Prostate gland (tissue), 2 donors: Measurements from ENCODE around the gene CACNG8. TPM values are rescaled to one million over a fixed set of nuclear protein-coding genes. Genes with fewer than 3 reads are reported as not detected.

Experiments used
- DNase-seq: peaks from one replicate; pipeline ENCODE4 v3.0.0-alpha.2; 2019; ENCODE audit warnings: low spot score
- H3K27ac ChIP-seq, 2 donors: fragments of 200-600 bp; sonication (generic); 2 replicates each; pipeline ENCODE4 v1.5.1; 2017 to 2019
- H3K27me3 ChIP-seq: fragments of 200-600 bp; sonication (generic); replicated peaks from 2 replicates; pipeline ENCODE4 v1.5.1; 2019; ENCODE audit not compliant: insufficient read depth
- H3K36me3 ChIP-seq, 2 donors: fragments of 200-600 bp; sonication (generic); 1 replicate in 1 of 2; 2 replicates in 1 of 2; pipeline versions ENCODE4 v1.5.1 to v1.8.1; 2017 to 2019
- H3K4me1 ChIP-seq: fragments of 200-600 bp; sonication (generic); replicated peaks from 2 replicates; pipeline ENCODE4 v1.5.1; 2019
- H3K4me3 ChIP-seq, 2 donors: fragments of 200-600 bp; sonication (generic); 2 replicates each; pipeline ENCODE4 v1.5.1; 2017 to 2019
- H3K9me3 ChIP-seq: fragments of 200-600 bp; sonication (generic); 2 replicates; pipeline ENCODE4 v1.5.1; 2017
- POLR2A ChIP-seq: fragments of 450-650 bp; IDR thresholded peaks from one replicate; pipeline ENCODE4 v1.6.1; 2016; ENCODE audit warnings: antibody characterized with exemption, mild to moderate bottlenecking
- POLR2AphosphoS5 ChIP-seq: sonication (generic); formaldehyde crosslinking; IDR thresholded peaks from one replicate; pipeline ENCODE4 v1.6.1; 2017; ENCODE audit warnings: antibody characterized with exemption
- WGBS: methylation state at CpG from one replicate; pipeline ENCODE4 v1.1.5; 2018; 5-methylcytosine and 5-hydroxymethylcytosine counted together
- intact Hi-C: fragments of 100-400 bp; cut with DNase I; formaldehyde crosslinking; loops from one replicate; pipeline ENCODE4 v1.14.2; 2022
- total RNA-seq, 2 donors: library from RNA; depleted of rRNA; stranded (reverse); fragments of >200 nt; gene quantifications; one replicate each; pipeline ENCODE4 v1.1.0, GENCODE V29; 2016
- TF ChIP-seq, protein P1 (sequence below), 4 experiments: fragments of 200-600 bp in 2 of 4; fragments of 450-650 bp in 2 of 4; sonication (generic) in 2 of 4; IDR thresholded peaks; 1 replicate in 3 of 4; 2 replicates in 1 of 4; pipeline ENCODE4 v1.5.1; 2016 to 2019; ENCODE audit warnings: antibody characterized with exemption in 4 of 4, mild to moderate bottlenecking in 2 of 4, moderate library complexity in 2 of 4

Gene CACNG8
- total RNA-seq, 2 donors from 2014 or later: 0.51 TPM; not detected in 1

DNA sequence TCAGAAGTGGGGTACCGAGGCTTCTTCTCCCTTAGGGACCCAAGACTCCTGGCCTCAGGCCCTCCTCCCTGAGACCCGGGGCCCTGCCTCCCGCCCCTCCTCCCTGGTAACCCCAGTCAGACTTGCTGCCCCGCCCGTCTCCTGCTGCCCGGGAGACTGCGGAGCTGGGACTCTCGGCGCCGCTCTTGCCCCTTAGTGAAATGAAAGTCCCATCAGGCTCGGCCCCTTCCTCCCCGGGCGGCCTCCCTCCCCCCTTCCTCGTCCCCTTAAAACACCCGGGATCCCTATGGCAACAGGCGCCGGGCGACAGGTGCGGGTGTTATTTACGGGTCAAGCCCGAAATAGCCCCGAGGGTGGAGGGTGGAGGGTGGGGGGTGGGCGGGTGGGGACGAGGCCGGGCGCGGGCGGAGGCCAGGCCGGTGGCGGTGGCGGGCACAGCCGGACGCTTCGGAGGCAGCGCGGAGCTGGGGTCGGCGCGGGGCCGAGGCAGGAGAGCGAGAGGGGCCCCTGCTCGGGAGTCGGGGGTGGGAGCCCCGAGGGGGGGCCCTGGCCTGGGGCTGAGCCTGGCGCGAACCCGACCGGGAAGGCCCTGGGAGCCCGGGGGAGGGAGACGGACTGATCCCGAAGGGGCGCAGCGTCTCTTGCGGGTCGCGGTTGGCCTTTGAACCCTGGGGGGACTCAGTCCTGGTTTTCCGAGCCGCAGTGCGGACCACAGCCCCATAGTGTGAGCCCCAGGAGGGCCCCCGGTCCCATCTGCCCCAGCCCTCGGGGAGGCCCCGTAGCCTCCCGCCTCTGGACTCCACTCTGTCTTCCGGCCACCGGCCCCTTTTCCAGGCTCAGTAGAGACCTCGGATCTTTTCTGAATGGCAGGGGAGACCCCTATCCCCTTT is 28.7 kb downstream of the CACNG8 start, which contains the start of gene CACNG6:
TSS of gene CACNG6 (plus strand) at position 414 of the 890 bp plus-strand sequence. CDS start 1,241 bp downstream, outside the sequence.
- intact Hi-C loops: no loop called here
- no peaks in the 10 kb centered on the region for H3K36me3 ChIP-seq
- peaks cover 20% of the 10 kb centered on the region for H3K27me3 ChIP-seq
- WGBS: 12% methylated on average over 42 of the region's 66 CpGs
- no peak for DNase-seq
- no peaks in the 10 kb centered on the region for H3K4me1 ChIP-seq
- TF ChIP-seq, protein P1, sequence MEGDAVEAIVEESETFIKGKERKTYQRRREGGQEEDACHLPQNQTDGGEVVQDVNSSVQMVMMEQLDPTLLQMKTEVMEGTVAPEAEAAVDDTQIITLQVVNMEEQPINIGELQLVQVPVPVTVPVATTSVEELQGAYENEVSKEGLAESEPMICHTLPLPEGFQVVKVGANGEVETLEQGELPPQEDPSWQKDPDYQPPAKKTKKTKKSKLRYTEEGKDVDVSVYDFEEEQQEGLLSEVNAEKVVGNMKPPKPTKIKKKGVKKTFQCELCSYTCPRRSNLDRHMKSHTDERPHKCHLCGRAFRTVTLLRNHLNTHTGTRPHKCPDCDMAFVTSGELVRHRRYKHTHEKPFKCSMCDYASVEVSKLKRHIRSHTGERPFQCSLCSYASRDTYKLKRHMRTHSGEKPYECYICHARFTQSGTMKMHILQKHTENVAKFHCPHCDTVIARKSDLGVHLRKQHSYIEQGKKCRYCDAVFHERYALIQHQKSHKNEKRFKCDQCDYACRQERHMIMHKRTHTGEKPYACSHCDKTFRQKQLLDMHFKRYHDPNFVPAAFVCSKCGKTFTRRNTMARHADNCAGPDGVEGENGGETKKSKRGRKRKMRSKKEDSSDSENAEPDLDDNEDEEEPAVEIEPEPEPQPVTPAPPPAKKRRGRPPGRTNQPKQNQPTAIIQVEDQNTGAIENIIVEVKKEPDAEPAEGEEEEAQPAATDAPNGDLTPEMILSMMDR (IDR thresholded peaks at IDR 0.05): no peak
- no peak for TF ChIP-seq POLR2AphosphoS5
- no peaks in the 10 kb centered on the region for H3K9me3 ChIP-seq
- H3K27ac ChIP-seq: no peak within 1 kb of the TSS
- H3K4me3 ChIP-seq: peak within 1 kb of the TSS; percentile 10 to 37

- H3K27me3 ChIP-seq: peaks cover 20% of the 10 kb centered on the region
- no peaks in the 10 kb centered on the region for H3K36me3 ChIP-seq
- 79% methylated on average over 9 of the region's 9 CpGs for WGBS
- no peaks in the 10 kb centered on the region for H3K4me1 ChIP-seq
- TF ChIP-seq POLR2A (no peak), POLR2AphosphoS5 (no peak)
- TF ChIP-seq, protein P1 (IDR thresholded peaks at IDR 0.05): no peak
- no peak for DNase-seq
- H3K9me3 ChIP-seq: no peaks in the 10 kb centered on the region
- no peak overlapping the region for H3K27ac ChIP-seq
- no peak overlapping the region for H3K4me3 ChIP-seq
- intact Hi-C loops: no loop called here
Measured at GRCh38 chr19:53992211-53992610, 29.5 kb downstream of the CACNG8 start.

DNA sequence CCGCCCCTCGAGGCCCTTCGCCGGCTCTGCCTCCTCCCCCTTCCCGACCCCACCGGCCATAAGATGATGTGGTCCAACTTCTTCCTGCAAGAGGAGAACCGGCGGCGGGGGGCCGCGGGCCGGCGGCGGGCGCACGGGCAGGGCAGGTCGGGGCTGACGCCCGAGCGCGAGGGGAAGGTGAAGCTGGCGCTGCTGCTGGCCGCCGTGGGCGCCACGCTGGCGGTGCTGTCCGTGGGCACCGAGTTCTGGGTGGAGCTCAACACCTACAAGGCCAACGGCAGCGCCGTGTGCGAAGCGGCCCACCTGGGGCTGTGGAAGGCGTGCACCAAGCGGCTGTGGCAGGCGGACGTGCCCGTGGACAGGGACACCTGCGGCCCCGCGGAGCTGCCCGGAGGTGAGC is 30.1 kb downstream of the CACNG8 start:
- H3K4me1 ChIP-seq: no peaks in the 10 kb centered on the region
- no peaks in the 10 kb centered on the region for H3K9me3 ChIP-seq
- TF ChIP-seq POLR2AphosphoS5: no peak
- TF ChIP-seq, protein P1 (IDR thresholded peaks at IDR 0.05): no peak
- TF ChIP-seq POLR2A: no peak
- no peaks in the 10 kb centered on the region for H3K36me3 ChIP-seq
- no peak overlapping the region for H3K4me3 ChIP-seq
- intact Hi-C loops: no loop called here
- H3K27ac ChIP-seq: no peak overlapping the region
- DNase-seq: no peak
- 30% methylated on average over 27 of the region's 43 CpGs for WGBS
- peaks cover 20% of the 10 kb centered on the region for H3K27me3 ChIP-seq

DNA sequence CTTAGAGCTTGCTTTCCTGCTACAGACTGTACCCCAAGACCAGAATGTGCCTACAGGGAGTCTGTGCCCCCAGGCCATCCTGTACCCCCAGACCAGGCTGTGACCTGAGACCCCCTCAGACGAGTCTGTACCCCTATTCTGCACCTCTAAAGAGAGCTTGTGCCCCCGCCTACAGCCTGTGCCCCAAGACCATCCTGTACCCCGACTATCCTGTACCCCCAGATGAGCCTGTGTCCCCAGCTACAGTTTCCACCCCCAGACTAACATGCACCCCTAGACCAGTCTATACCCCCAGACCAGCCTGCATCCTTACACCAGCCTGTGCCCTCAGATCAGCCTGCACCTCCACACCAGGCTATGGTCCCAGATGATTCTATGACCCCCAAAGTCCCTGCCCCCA is 30.7 kb downstream of the CACNG8 start:
- intact Hi-C loops: no loop called here
- 75% methylated on average over 3 of the region's 3 CpGs for WGBS
- TF ChIP-seq, protein P1 (IDR thresholded peaks at IDR 0.05): no peak
- TF ChIP-seq POLR2A (no peak), POLR2AphosphoS5 (no peak)
- peaks cover 20% of the 10 kb centered on the region for H3K27me3 ChIP-seq
- no peak overlapping the region for H3K4me3 ChIP-seq
- no peaks in the 10 kb centered on the region for H3K9me3 ChIP-seq
- no peak for DNase-seq
- H3K36me3 ChIP-seq: no peaks in the 10 kb centered on the region
- no peaks in the 10 kb centered on the region for H3K4me1 ChIP-seq
- no peak overlapping the region for H3K27ac ChIP-seq

GRCh38 chr19:53994811-53995210 is 32.1 kb downstream of the CACNG8 start:
- peaks cover 20% of the 10 kb centered on the region for H3K27me3 ChIP-seq
- 89% methylated on average over 5 of the region's 5 CpGs for WGBS
- TF ChIP-seq POLR2A (no peak), POLR2AphosphoS5 (no peak)
- TF ChIP-seq, protein P1 (IDR thresholded peaks at IDR 0.05): no peak
- no peaks in the 10 kb centered on the region for H3K4me1 ChIP-seq
- no peak overlapping the region for H3K27ac ChIP-seq
- H3K4me3 ChIP-seq: no peak overlapping the region
- no peak for DNase-seq
- H3K36me3 ChIP-seq: no peaks in the 10 kb centered on the region
- intact Hi-C loops: no loop called here
- no peaks in the 10 kb centered on the region for H3K9me3 ChIP-seq
